ENCODE measurements around the gene DOK5.

DOK5 gene

DNA sequence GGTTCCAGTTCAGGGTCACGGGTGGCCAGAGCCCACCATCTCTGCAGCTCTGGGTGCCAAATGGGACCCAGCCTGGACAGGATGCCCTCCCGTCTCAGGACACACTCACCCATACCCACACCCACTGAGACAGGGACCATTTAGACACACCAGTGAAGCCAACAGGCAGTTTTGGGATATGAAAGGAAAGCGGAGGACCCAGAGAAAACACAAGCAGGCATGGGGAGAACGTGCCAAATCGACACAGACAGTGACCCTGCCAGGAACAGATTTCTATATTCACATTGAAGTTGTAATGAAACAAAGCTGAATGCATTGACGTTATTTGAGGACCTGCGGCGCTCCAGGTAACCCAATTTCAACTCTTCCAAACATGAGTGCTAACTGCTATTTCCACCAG, 164.5 kb downstream of the DOK5 start:
- no peak overlapping the region for H3K4me3 ChIP-seq (ENCODE audit: low read length)
- H3K27me3 ChIP-seq (ENCODE audit: control insufficient read depth, insufficient read depth, low read length): no peaks in the 10 kb centered on the region
- no peaks in the 10 kb centered on the region for H3K4me1 ChIP-seq (ENCODE audit: control insufficient read depth, insufficient read depth, low read length)
- no peaks in the 10 kb centered on the region for H3K9me3 ChIP-seq (replicated peaks; ENCODE audit: low read length)
- no peak overlapping the region for H3K9ac ChIP-seq (ENCODE audit: low read depth, low read length)
- H3K4me2 ChIP-seq (ENCODE audit: low read length): no peak overlapping the region
- H3K36me3 ChIP-seq (ENCODE audit: insufficient read depth, low read length): no peaks in the 10 kb centered on the region

DNA sequence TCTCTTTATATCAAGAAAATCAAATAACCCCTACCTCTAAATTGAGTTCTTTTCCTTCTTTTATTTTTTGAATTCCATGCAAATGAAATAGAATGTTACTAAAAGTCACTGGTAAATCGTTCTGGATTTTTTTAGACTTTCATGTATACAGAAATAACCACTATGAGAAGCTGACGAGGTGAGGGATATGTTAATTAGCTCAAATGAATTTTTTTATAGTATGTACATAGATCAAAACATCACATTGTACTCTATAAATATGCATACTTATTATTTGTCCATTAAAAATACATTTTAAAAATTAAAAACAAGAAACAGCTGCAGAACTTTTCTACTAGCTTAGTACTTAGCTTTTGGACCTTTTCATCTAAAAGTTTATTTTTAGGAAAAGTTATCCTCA, 165.4 kb downstream of the DOK5 start:
- Histone ChIP-seq H3K9me3 (replicated peaks; ENCODE audit: low read length) (no peaks in the 10 kb centered on the region), H3K36me3 (ENCODE audit: insufficient read depth, low read length) (no peaks in the 10 kb centered on the region)

DNA sequence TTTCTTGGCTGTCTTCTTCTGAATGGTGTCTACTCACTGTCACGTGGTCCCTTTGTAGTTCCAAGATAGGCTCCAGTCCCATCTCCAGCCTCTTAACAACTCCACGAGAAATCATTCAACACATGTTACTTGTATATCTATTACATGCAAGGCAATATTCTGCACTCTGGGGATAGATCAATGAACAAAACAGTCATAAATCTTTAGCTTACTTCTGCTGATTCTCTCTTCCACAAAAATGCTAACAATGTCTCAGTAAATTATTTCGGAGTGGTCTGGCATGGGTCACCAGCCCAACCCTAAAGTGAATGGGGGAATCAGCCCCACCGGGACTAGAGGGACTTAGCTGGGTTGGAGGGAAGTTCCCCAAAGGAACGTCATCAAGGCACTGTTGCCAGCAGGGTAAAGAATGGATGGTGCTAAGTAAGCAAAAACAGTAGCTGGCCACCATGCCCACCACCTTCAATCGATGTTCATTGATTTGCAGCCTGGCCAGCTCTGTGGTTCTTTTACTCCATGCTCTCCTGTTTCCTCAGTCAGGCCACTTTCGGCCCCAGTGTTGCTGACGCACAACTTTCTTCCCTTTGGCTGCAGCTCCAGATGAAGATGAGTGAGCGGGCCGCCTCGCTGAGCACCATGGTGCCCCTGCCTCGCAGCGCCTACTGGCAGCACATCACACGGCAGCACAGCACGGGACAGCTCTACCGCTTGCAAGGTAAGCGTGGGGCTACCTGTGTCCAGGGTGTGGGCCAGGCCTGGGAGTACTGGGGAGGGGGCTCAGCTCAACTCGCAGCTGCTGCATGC, 167.7 kb downstream of the DOK5 start:
- Histone ChIP-seq H3K4me1 (ENCODE audit: control insufficient read depth, insufficient read depth, low read length) (no peaks in the 10 kb centered on the region), H3K9ac (ENCODE audit: low read depth, low read length) (no peak overlapping the region), H3K4me3 (ENCODE audit: low read length) (no peak overlapping the region), H3K27me3 (ENCODE audit: control insufficient read depth, insufficient read depth, low read length) (no peaks in the 10 kb centered on the region), H3K4me2 (ENCODE audit: low read length) (no peak overlapping the region), H3K36me3 (ENCODE audit: insufficient read depth, low read length) (no peaks in the 10 kb centered on the region), H3K9me3 (replicated peaks; ENCODE audit: low read length) (no peaks in the 10 kb centered on the region)

More for the DNA sequence above, 165.4 kb downstream of the DOK5 start:
- Histone ChIP-seq H3K27me3 (ENCODE audit: control insufficient read depth, insufficient read depth, low read length) (no peaks in the 10 kb centered on the region), H3K4me1 (ENCODE audit: control insufficient read depth, insufficient read depth, low read length) (no peaks in the 10 kb centered on the region), H3K9ac (ENCODE audit: low read depth, low read length) (no peak overlapping the region), H3K4me3 (ENCODE audit: low read length) (no peak overlapping the region), H3K4me2 (ENCODE audit: low read length) (no peak overlapping the region)

DNA sequence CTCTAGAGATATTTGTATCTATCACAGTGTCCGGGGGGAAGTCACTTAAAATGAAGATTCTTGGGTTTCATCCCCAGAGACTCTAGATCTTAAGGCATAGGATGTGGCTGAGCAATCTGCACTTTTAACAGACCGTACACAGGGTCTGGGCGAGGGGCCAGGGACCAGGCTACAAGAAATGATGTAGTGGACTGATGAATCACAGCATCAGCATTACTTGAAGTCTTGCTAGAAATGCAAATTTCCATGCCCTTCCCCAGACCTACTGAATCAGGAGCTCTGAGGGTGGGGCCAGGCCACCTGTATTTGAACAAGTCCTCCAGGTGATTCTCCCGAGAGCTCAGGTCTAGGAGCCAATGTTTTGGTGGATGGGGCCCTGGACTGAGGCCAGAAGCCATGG, 168.4 kb downstream of the DOK5 start:
- Histone ChIP-seq H3K9me3 (replicated peaks; ENCODE audit: low read length) (no peaks in the 10 kb centered on the region), H3K9ac (ENCODE audit: low read depth, low read length) (no peak overlapping the region), H3K4me3 (ENCODE audit: low read length) (no peak overlapping the region), H3K36me3 (ENCODE audit: insufficient read depth, low read length) (no peaks in the 10 kb centered on the region), H3K4me1 (ENCODE audit: control insufficient read depth, insufficient read depth, low read length) (no peaks in the 10 kb centered on the region), H3K4me2 (ENCODE audit: low read length) (no peak overlapping the region), H3K27me3 (ENCODE audit: control insufficient read depth, insufficient read depth, low read length) (no peaks in the 10 kb centered on the region)

DNA sequence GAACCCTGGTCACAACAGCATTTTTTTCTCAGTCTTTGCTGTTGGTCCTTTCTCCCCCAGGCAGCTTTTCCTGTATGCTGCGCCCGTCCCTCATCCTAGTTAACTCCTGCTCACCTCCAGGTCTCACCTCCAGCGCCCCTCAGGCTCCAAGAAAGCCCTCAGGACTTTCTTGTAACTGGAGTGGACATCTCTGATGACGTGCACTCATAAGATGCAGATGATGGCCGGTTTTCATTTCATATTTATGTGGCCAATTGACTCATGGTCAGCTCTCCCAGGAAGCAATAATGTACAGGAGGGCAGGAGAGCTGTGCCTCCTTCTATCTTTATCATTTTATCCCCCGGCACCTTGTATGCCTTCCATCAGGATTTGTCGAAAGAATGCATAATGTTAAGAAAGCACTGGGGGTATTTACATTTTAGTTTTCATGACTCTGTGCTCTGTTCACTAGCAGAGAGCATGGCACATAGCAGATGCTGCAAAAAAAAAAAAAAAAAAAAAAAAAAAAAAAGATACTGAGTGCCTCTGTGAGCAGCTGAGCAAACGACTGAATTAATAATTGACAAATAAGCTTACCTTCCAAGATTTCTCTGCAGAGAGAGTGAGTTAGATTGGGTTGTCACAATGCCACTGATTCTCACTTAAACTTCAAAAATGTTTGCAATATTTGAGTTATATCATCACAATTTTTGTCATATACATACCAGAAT, 170.2 kb downstream of the DOK5 start:
- H3K9me3 ChIP-seq (replicated peaks; ENCODE audit: low read length): no peaks in the 10 kb centered on the region
- H3K27me3 ChIP-seq (ENCODE audit: control insufficient read depth, insufficient read depth, low read length): no peaks in the 10 kb centered on the region
- H3K9ac ChIP-seq (ENCODE audit: low read depth, low read length): no peak overlapping the region
- H3K4me2 ChIP-seq (ENCODE audit: low read length): no peak overlapping the region
- H3K36me3 ChIP-seq (ENCODE audit: insufficient read depth, low read length): no peaks in the 10 kb centered on the region
- no peak overlapping the region for H3K4me3 ChIP-seq (ENCODE audit: low read length)
- H3K4me1 ChIP-seq (ENCODE audit: control insufficient read depth, insufficient read depth, low read length): no peaks in the 10 kb centered on the region

DNA sequence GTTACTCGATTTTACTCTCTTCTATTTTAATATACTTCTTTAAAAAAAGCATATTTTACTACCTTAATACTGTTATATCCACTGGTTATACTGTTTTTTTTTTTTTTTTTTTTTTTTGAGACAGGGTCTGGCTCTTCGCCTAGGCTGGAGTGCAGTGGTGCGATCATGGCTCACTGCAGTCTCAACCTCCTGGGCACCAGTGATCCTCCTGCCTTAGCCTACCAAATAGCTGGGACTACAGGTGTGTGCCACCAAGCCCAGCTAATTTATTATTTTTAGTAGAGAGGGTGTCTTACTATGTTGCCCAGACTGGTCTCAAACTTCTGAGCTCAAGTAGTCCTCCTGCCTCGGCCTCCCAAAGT, 170.7 kb downstream of the DOK5 start:
- no peaks in the 10 kb centered on the region for H3K4me1 ChIP-seq (ENCODE audit: control insufficient read depth, insufficient read depth, low read length)
- H3K27me3 ChIP-seq (ENCODE audit: control insufficient read depth, insufficient read depth, low read length): no peaks in the 10 kb centered on the region
- H3K36me3 ChIP-seq (ENCODE audit: insufficient read depth, low read length): no peaks in the 10 kb centered on the region
- H3K4me2 ChIP-seq (ENCODE audit: low read length): no peak overlapping the region
- no peaks in the 10 kb centered on the region for H3K9me3 ChIP-seq (replicated peaks; ENCODE audit: low read length)
- H3K9ac ChIP-seq (ENCODE audit: low read depth, low read length): no peak overlapping the region
- no peak overlapping the region for H3K4me3 ChIP-seq (ENCODE audit: low read length)

DNA sequence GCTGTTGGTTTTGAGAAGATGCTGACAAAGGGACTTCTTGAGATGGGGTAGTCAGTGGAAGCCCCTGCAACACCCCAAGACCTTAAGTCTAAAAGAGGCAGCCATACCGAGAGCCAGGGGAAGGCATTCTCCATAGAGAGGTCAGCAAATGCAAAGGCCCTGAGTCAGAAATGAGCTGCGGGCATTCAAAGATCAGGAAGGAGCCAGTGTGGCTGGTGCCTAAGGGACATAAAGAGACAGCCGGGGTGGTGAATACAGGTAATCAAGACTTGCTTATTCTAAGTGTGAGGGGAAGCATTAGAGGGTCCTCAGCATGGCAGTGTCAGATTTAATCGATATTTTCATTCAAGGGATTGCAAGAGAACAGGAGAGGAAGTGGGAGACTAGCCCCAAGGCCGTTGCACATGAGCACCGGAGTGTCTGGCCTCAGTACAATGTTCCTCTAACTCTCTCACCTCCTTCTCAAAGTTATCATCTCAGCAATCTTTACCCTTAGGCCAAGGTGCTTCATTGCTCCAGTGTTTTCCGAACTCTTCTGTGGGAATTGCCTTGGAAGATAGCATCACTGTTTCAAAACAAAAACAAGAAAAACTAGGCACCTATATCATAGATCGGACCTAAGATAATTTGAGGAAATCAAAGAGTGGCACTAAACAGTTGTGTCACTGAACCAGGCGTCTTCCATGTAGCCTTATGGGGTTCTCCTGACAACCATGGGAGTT, 173.2 kb downstream of the DOK5 start:
- no peaks in the 10 kb centered on the region for H3K27me3 ChIP-seq (ENCODE audit: control insufficient read depth, insufficient read depth, low read length)
- no peaks in the 10 kb centered on the region for H3K4me1 ChIP-seq (ENCODE audit: control insufficient read depth, insufficient read depth, low read length)
- H3K36me3 ChIP-seq (ENCODE audit: insufficient read depth, low read length): no peaks in the 10 kb centered on the region
- no peak overlapping the region for H3K9ac ChIP-seq (ENCODE audit: low read depth, low read length)
- H3K9me3 ChIP-seq (replicated peaks; ENCODE audit: low read length): no peaks in the 10 kb centered on the region
- no peak overlapping the region for H3K4me2 ChIP-seq (ENCODE audit: low read length)
- no peak overlapping the region for H3K4me3 ChIP-seq (ENCODE audit: low read length)

DNA sequence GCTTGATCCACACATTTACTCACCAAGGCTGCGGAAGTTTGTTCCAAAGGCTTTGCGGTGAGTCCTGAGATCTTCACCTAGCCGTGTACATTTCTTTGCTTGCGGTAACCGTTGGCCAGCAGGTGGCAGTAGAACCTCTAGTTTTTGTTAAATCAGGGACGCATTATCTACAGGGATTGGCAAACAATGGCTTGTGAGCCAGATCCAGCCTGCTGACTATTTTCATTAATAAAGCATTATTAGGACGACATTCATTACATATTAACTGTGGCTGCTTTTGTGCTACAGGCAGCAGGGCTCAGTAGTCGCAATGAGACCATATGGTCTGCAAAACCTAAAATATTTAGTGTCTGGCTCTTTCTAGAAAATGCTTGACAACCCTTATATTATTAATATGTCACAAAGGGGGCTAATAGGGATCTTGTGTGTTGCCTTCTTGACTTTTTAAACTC, 174.1 kb downstream of the DOK5 start:
- Histone ChIP-seq H3K4me1 (ENCODE audit: control insufficient read depth, insufficient read depth, low read length) (no peaks in the 10 kb centered on the region), H3K36me3 (ENCODE audit: insufficient read depth, low read length) (no peaks in the 10 kb centered on the region), H3K9ac (ENCODE audit: low read depth, low read length) (no peak overlapping the region), H3K9me3 (replicated peaks; ENCODE audit: low read length) (no peaks in the 10 kb centered on the region), H3K27me3 (ENCODE audit: control insufficient read depth, insufficient read depth, low read length) (no peaks in the 10 kb centered on the region), H3K4me2 (ENCODE audit: low read length) (no peak overlapping the region), H3K4me3 (ENCODE audit: low read length) (no peak overlapping the region)

DNA sequence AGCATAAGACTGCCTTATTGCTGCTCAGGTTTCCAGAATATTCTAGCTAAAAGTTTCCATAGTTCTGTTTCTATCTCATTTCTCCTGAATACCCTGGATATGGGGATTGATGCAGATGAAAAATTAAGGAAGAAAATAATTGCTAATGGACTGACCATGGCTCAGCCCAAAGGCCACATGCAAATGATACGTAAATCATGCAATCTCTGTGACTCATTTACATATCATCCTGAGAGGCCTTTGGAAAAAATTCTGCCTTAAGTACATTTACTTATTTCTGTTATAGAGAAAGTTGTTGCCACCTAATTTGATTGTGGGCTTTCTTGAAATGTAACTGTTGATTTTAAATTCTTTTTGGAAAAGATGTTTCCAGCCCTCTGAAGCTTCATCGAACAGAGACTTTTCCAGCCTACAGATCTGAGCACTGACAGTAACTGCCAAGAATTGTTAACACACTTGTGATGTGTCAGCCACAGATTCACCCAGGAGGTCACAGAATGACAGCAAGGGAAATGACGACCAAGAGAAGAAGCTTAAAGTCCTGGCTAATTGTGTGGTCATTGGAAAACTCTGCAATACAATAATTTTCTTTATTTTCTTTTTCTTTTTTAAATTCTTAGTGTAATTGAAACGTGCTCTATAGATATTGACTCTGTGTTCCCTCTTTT, 174.8 kb downstream of the DOK5 start:
- Histone ChIP-seq H3K9me3 (replicated peaks; ENCODE audit: low read length) (no peaks in the 10 kb centered on the region), H3K27me3 (ENCODE audit: control insufficient read depth, insufficient read depth, low read length) (no peaks in the 10 kb centered on the region), H3K4me1 (ENCODE audit: control insufficient read depth, insufficient read depth, low read length) (no peaks in the 10 kb centered on the region), H3K4me3 (ENCODE audit: low read length) (no peak overlapping the region), H3K9ac (ENCODE audit: low read depth, low read length) (no peak overlapping the region), H3K4me2 (ENCODE audit: low read length) (no peak overlapping the region), H3K36me3 (ENCODE audit: insufficient read depth, low read length) (no peaks in the 10 kb centered on the region)

DNA sequence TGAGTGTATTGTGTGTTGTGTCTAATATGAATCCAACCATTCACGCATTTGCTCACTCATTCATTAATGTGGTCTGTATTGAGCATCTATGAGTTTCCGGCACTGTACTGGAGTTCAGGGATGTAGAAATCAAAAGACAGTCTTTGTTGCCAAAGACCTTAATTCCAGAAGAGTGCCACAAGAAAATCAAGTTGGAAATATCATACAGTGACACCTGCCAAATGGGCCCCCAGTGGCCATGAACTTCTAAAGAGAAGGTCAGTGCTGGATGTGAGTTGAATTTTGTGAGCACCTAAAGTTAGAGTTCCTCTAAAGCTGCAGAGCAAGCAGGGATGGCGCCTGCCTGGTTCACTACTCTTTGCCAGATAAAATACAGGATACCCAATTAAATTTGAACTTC, 175.9 kb downstream of the DOK5 start:
- no peaks in the 10 kb centered on the region for H3K9me3 ChIP-seq (replicated peaks; ENCODE audit: low read length)
- H3K27me3 ChIP-seq (ENCODE audit: control insufficient read depth, insufficient read depth, low read length): no peaks in the 10 kb centered on the region
- no peaks in the 10 kb centered on the region for H3K36me3 ChIP-seq (ENCODE audit: insufficient read depth, low read length)
- H3K9ac ChIP-seq (ENCODE audit: low read depth, low read length): no peak overlapping the region
- H3K4me1 ChIP-seq (ENCODE audit: control insufficient read depth, insufficient read depth, low read length): no peaks in the 10 kb centered on the region
- no peak overlapping the region for H3K4me3 ChIP-seq (ENCODE audit: low read length)
- no peak overlapping the region for H3K4me2 ChIP-seq (ENCODE audit: low read length)

DNA sequence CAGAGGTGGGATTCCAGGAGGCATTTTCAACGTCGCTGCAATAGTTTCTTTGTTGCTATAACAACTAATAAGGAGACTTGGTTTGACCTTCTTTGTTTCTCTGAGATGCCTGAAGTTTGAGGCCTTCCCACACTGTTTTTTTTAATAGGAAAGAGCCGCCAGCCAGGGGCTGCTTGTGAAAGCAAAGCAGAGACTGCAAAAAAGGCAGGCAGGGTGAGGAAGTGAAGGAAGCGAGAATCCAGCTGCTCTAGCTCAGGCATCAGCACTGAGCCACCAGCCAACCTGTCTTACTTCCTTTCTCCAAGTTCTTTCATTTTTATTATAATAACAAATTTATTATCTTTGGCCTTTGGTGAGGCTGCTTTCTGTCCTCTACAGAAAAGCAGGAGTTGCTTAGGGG, 179.1 kb downstream of the DOK5 start:
- Histone ChIP-seq H3K4me1 (ENCODE audit: control insufficient read depth, insufficient read depth, low read length) (no peaks in the 10 kb centered on the region), H3K9me3 (replicated peaks; ENCODE audit: low read length) (no peaks in the 10 kb centered on the region), H3K9ac (ENCODE audit: low read depth, low read length) (no peak overlapping the region), H3K4me3 (ENCODE audit: low read length) (no peak overlapping the region), H3K27me3 (ENCODE audit: control insufficient read depth, insufficient read depth, low read length) (no peaks in the 10 kb centered on the region), H3K36me3 (ENCODE audit: insufficient read depth, low read length) (no peaks in the 10 kb centered on the region), H3K4me2 (ENCODE audit: low read length) (no peak overlapping the region)
